LoVo (cell line): ENCODE measurements around the gene SCNN1B.

Experiments
- DNase-seq: peaks from one replicate; pipeline ENCODE4 v3.0.0-alpha.2; 2016; ENCODE audit warnings: low spot score

Gene SCNN1B

DNA sequence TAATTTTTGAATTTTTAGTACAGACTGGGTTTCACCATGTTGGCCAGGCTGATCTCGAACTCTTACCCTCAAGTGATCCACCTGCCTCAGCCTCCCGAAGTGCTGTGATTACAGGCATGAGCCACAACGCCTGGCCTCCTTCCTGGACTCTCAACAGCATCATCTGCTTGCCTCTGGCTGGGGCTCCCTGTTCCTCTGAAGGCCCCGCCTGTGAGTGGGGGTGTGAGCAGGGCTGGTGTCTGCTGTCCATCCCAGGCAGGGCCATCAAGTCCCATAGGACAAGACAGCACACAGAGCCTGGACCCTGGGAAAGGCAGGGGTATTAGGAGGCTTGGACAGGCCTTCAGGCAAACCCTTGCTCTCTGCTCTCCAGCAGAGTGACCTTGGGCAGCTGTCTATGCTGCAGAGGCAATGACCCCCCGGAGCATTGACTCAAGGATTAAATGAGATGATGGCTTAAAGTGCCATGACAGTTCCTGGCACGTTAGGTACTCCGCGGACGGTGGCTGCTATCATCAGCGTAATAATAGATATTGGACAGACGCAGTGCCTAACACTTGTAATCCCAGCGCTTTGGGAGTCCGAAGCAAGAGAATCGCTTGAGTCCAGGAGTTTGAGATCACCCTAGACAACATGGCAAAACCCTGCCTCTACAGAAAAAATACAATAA is 19.2 kb downstream of the SCNN1B start:
- DNase-seq = no peak

DNA sequence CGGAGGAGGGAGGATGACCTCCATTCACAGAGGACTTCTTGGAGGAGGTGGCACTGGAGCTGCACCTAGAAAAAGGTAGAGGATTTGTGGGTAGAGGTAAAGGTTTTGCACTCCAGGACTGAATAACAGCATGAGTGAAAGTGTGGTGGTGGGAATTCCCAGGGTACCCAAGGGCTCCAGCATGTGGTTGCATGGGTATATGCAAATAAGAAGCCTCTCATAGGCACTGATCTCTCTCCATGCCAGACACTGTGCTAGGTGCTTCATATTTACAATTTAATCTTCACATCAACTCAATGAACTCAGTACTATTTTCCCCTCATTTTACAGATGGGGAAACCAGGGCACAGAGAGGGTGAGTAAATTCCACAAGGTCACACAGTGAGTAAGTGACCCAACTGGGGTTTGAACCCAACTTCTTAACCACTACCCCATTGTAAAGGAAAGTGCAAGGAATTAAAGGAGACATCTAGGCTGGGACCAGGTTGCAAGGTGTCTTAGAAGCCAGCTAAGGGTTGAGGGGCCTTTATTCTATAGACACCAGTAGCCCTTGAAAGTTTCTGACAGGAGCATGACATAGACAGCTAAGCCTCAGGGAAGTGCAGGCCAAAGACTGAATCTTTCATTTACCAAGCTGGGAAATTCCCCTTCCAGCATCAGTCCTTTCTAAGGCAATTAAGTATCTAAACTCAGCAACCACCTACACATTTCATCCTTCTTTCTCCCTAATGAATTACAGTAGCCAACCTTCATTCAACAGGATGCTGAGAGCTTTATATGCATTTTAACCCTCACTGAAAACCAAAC is 21.3 kb downstream of the SCNN1B start:
- DNase-seq = no peak

GRCh38 chr16:23324727-23325126 is 22.6 kb downstream of the SCNN1B start:
- DNase-seq = peak; percentile 21

DNA sequence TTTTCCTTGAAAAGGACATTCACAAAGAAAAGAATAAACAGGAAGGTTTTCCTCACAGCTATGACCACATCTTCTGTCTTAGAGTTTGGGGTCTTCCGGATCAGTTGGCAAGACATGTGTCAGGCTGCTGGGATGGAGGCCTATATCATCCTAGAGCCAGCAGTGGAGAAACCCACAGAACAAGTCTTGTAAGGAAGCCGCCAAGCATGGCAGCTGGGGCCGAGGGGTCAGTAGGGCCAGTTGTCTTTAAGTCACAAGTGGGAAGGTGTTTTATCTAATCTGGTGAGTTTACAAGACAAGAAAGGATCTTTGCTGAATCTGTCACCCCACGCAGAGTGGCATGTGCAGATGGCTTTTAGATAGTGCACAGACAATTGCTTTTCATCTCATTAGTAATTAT is 25.7 kb downstream of the SCNN1B start:
- DNase-seq = no peak

DNA sequence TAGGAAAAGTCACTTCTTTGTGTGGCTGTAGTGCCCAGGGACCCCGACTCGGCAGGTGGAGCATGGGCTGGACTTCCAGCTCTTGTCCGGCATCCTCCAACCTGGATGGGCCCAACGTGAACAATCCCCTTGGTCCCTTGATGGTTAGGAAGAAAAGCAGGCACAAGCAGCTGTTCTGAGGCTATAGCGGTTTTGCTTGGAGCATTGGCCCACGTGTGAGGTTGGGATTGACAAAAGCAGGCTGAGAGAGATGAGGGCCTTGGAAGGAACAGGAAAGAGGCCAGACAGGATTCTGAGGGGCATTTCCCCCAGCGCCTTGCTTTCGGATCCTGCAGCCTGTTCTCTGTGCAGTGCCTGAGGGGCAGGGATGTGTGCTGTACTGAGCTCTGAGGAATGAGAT is 28.1 kb downstream of the SCNN1B start:
- no peak for DNase-seq

DNA sequence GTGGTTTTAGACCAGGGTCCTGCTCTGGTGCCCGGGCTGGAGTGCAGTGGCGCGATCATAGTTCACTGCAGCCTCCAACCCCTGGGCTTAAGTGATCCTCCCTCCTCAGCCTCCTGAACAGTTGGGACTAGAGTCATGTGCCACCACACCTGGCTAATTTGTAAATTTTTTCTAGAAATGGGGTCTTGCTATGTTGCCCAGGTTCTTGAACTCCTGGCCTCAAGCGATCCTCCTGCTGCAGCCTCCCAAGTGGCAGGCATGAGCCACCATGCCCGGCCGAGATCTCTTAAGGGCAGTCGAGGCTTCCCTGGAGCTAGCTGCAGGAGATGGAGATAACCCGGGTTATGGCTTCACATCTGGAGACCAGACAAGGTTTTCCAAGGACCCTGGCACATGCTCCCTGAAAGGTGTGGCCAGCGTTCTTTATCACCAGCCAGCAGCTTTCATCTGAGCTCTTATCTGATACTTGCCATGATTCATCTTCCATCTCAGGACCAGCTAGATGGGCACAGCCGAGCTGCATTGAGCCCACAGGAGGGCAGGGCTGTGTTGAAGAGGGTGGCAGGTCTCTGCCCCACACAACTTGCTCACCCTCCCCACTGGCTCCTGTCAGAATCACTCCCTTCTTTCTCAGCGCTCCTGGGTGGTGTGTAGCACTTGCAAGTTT is 28.6 kb downstream of the SCNN1B start:
- peak; percentile 6 for DNase-seq

DNA sequence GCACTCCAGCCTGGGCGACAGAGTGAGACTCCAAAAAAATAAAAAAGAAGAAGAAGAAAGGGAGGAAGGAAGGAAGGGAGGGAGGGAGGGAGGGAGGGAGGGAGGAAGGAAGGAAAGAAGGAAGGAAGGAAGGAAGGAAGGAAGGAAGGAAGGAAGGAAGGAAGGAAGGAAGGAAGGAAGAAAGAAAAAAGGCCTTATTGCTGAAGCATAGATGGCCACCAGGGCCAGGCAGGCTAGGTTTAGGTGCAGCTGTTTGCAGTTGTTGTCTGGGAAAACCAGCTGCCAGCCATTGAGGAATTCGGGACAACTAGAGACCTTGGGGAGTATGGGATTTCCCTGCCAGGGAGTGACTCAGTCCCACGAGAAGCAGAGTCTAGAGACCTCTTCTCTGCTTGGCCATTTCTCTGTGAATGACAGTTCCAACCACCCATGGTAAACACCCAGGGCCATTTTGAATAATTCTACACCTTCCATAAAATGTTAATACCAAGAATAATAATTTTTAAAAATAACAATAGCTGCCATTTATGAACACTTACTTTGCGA is 31.0 kb downstream of the SCNN1B start:
- no peak for DNase-seq

DNA sequence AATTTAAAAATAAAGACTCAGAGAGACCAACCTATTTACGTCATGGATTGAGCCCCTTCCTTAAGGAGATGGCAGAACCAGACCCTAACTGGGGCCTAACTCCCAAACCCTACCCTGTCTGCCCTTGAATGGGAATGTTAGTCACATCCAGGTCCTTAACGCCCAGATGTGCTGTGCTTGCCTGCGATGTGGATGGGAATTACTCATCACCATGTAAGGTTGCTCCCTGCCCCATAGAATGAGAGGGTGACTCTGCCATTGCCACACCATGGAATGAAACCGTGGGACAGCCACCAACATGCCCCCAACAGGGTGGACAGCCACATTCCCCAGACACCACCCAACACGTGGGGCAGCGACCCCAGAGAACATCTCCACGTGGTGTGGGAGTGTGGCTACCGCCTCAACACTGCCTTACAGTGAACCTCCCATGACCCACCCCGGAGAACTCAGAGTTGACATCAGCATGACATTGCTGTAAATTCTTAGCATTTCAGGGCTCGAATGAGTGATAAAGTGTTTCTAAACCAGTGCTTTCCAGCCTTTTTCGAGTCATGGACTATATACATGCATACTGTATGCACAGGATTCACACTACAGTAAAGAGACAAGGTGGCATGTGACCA is 31.8 kb downstream of the SCNN1B start:
- DNase-seq = no peak

GRCh38 chr16:23334457-23334853 is 32.4 kb downstream of the SCNN1B start:
- DNase-seq = no peak

DNA sequence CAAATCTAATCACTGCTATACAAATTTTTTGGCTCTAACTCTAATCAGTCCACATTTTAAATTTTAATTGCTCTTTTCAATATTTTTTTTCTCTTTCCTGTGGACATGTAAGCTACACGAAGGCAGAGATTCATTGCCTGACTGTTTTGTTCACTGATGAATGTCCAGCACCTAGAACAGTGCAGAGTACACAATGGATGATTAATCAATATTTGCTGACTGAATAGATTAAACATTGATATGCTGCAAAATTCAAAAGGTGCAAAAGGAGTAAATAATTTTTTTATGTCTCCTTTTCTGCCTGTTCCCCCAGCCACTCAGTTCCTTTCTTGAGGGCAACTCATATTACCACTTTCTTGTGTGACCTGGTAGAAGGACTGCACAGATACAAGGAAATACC is 32.8 kb downstream of the SCNN1B start:
- DNase-seq = no peak

DNA sequence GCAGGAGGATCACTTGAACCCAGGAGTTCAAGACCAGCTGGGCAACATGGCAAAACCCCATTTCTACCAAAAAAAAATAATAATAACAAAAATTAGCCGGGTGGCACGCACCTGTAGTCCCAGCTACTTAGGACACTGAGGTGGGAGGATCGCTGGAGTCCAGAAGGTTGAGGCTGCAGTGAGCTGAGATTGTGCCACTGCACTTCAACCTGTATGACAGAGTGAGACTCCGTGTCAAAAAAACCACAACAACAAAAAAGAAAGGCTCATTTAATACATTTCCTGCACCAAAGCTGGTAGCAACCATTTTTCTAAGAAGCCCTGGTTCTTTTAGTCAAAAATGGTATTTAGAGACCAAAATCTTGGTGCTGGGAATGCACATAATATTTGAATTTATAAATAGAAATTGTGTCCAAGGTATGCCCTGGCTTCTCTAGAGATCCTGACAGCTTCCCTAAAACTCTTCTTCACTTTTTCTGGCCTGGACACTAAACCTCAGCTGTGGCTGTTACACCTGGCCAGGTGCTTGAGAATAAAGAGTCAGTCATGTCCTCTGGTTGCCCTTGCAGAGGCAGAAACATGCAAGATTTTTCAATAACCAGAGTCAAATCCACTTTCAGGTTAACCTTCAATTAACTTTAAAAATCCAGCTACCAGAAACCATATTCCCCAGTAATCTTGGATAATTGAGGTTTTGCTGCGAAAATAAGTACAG is 35.9 kb downstream of the SCNN1B start:
- DNase-seq = no peak

GRCh38 chr16:23339787-23340186 is 37.7 kb downstream of the SCNN1B start:
- DNase-seq = no peak

- no peak for DNase-seq
These were observed 40.1 kb downstream of the SCNN1B start for GRCh38 chr16:23342083-23342640.

DNA sequence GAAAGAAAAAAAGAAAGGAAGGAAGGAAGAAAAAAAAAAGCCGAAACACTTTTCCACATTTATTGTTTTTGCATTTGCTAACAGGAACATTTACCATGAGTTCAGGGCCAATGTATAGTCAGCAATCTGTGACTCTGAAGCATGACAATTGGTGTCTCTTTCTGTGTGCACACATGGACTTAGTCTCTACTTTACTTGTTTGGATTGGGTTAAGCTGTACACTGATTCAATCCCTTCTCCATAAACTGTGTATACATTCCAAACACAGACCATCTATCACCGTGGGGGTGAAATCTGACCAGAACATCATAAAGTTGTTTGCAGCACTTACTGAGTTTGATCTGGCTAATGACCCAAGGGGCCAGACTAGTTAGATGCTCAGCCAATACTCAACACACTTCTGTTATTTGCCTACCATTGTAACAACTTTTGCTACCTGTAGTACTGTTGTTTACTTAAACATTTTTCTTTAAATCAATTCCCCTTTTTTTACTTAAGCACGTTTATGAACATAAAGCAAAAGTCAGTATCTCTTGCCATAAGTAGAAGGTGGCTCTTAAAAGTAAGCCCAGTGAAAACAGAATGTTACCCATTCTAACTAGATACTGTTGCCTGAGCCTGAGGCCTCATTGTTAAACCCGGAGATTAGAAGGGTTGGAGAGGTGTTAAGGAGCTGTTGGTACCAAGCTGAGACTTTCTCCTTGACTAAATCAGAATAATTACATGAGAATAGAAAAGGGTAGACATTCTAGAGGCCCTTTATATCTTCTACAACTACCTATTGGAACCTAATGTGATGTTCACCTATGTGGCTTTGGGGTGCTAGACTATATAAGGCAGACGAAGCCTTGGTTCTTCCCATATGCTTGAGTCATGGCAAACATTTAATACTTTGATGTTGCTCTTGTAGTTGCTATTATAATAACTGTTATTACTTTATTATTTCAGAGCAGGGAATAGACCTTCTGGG is 41.8 kb downstream of the SCNN1B start:
- DNase-seq = no peak

- DNase-seq = no peak
These were observed 43.1 kb downstream of the SCNN1B start for GRCh38 chr16:23345237-23345636.

GRCh38 chr16:23348579-23349469 is 46.7 kb downstream of the SCNN1B start:
- DNase-seq = no peak

GRCh38 chr16:23351360-23351759 is 49.3 kb downstream of the SCNN1B start:
- no peak for DNase-seq

DNA sequence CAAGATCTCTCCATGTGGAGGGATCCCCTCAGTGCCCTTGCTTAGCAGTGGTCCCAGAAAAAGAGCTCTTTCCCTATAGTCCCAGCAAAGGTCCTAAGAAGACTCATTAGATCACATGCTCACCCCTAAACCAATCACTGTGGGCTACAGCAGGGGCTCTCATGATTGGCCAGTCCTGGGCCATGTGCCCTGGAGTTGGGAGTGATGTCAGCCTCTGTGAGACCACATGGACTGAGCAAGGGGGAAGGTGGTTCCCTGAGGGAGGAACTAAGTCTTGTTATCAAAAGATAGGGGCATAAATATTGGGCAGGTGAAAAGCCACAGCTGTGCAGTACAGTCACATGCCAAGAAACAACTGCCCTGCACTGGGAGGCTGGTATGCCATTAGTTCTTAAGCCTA is 51.3 kb downstream of the SCNN1B start:
- no peak for DNase-seq

GRCh38 chr16:23354246-23354645 is 52.1 kb downstream of the SCNN1B start:
- DNase-seq = no peak
